WTC11 (cell line): ENCODE data around the gene EXOC6.

Experiments used
- CTCF ChIP-seq: fragments of 200-600 bp; IDR thresholded peaks from 2 replicates; pipeline ENCODE4 v1.8.0; 2022; ENCODE audit warnings: antibody characterized with exemption
- ETV6 ChIP-seq: sonication (generic); formaldehyde crosslinking; IDR thresholded peaks from 2 replicates; pipeline ENCODE4 v1.8.1; 2022; ENCODE audit warnings: mild to moderate bottlenecking, missing genetic modification reagents
- NR1H2 ChIP-seq: sonication (generic); formaldehyde crosslinking; IDR thresholded peaks from 2 replicates; pipeline ENCODE4 v1.9.0; 2021; ENCODE audit warnings: mild to moderate bottlenecking, moderate library complexity, missing genetic modification reagents
- PREB ChIP-seq: sonication (generic); formaldehyde crosslinking; IDR thresholded peaks from 2 replicates; pipeline ENCODE4 v1.8.1; 2022; ENCODE audit warnings: mild to moderate bottlenecking, missing genetic modification reagents, moderate library complexity, borderline replicate concordance

DNA sequence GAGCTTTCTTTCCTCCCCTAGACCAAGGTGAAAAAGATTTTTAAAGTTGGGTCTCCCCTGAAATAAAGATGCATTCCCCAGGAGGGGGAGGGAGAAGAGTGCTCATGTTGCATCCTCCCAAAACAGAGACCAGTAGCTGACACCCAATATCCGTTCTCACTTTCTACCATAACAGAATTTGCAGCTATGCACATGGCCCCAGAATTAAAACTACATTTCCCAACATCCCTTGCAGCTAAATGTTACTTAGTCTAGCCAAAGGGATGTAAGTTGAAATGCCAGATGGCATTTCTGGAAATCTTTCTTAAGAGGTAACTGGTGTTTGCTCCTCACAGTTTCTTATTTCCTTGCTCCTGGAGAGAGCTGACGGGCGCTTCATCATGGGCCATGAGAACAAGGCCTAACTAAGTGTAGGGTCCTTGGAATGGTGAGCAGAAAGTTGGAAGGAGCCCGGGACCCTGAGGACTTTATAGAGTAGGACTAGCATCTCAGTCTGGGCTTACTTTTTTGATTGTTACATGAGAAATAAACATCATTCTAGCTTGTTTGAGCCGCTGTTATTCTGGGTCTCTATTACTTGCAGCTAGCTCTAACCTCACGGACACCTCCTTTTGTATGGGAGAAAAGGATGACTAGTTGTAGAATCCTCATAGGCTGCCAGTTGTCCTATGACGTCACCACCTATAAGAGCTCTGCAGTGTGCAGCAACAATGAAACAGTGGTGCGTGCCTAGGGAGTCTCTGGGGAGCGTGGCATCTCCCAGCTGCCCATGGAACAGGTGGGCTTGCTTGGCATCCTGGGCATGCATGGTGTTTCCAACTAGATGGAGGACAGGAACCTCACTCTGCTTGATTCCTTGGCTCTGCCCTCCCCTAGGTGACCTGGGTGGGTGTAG, 46.1 kb upstream of the EXOC6 start:
- TF ChIP-seq CTCF = no peak
- TF ChIP-seq PREB (CRISPR knock-in tag) = no peak
- no peak for TF ChIP-seq ETV6 (CRISPR knock-in tag)
- TF ChIP-seq NR1H2 = no peak
